Sigmoid colon (tissue), 3 donors: ENCODE measurements around the gene RAD23B.

Experiments
- POLR2A ChIP-seq, 2 donors: fragments of 450-650 bp; IDR thresholded peaks; one replicate each; pipeline ENCODE4 v1.6.1; 2016; ENCODE audit warnings: antibody characterized with exemption in 2 of 2, mild to moderate bottlenecking in 2 of 2, moderate library complexity in 2 of 2
- TF ChIP-seq, protein P1 (sequence below), 4 experiments: fragments of 450-650 bp in 3 of 4; fragments of 200-600 bp in 1 of 4; IDR thresholded peaks; one replicate each; pipeline ENCODE4 v1.5.1; 2016 to 2019; ENCODE audit warnings: antibody characterized with exemption in 4 of 4, mild to moderate bottlenecking in 3 of 4, moderate library complexity in 2 of 4

DNA sequence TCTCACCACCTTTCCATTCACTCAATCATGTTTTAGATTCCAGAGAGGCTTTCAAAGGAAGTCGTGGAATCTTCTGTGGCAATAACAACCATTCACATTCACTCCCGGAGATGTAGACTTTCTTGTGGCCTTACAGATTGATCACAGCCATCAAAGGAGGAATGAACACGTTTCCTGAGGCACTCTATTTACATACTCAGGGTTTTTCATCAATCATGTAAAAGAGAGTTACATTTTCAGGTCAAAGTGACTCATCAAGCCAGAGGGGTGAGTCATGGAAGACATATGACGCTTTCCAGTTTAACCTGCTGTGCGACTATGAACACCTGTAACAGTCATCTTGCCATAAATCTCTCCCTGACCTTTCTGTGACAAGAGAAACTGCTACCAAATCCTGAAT is 39.3 kb upstream of the RAD23B start:
- no peak for TF ChIP-seq POLR2A (IDR thresholded peaks at IDR 0.05)
- TF ChIP-seq, protein P1, sequence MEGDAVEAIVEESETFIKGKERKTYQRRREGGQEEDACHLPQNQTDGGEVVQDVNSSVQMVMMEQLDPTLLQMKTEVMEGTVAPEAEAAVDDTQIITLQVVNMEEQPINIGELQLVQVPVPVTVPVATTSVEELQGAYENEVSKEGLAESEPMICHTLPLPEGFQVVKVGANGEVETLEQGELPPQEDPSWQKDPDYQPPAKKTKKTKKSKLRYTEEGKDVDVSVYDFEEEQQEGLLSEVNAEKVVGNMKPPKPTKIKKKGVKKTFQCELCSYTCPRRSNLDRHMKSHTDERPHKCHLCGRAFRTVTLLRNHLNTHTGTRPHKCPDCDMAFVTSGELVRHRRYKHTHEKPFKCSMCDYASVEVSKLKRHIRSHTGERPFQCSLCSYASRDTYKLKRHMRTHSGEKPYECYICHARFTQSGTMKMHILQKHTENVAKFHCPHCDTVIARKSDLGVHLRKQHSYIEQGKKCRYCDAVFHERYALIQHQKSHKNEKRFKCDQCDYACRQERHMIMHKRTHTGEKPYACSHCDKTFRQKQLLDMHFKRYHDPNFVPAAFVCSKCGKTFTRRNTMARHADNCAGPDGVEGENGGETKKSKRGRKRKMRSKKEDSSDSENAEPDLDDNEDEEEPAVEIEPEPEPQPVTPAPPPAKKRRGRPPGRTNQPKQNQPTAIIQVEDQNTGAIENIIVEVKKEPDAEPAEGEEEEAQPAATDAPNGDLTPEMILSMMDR (IDR thresholded peaks at IDR 0.05), result no peak
